DOHH2 (cell line): ENCODE data around the gene BTBD19.

Source experiments
- H3F3A ChIP-seq: fragments of 200-600 bp; sonication (generic), shearing (Covaris generic); 2 replicates; pipeline ENCODE4 v1.6.0; 2016; ENCODE audit warnings: antibody characterized with exemption, mild to moderate bottlenecking; ENCODE audit not compliant: control insufficient read depth, insufficient read depth
- H3K27ac ChIP-seq: fragments of 200-600 bp; sonication (generic); 2 replicates; pipeline ENCODE4 v1.5.1; 2014; ENCODE audit warnings: low read depth, mild to moderate bottlenecking, low read length, moderate library complexity
- H3K27me3 ChIP-seq: fragments of 200-600 bp; sonication (generic); 2 replicates; pipeline ENCODE4 v1.6.1; 2014; ENCODE audit warnings: mild to moderate bottlenecking, low read length, mixed read lengths; ENCODE audit not compliant: control insufficient read depth
- H3K36me3 ChIP-seq: fragments of 200-600 bp; sonication (generic); 2 replicates; pipeline ENCODE4 v1.6.1; 2014; ENCODE audit warnings: mild to moderate bottlenecking, low read length, moderate library complexity, mixed read lengths; ENCODE audit not compliant: control insufficient read depth
- H3K4me1 ChIP-seq: fragments of 200-600 bp; sonication (generic); 2 replicates; pipeline ENCODE4 v1.6.1; 2014; ENCODE audit warnings: mild to moderate bottlenecking, low read length, mixed read lengths; ENCODE audit not compliant: control insufficient read depth
- H3K4me2 ChIP-seq: fragments of 200-600 bp; sonication (generic); 2 replicates; pipeline ENCODE4 v1.6.0; 2014; ENCODE audit warnings: mild to moderate bottlenecking, low read length, moderate library complexity
- H3K4me3 ChIP-seq: fragments of 200-600 bp; sonication (generic); 2 replicates; pipeline ENCODE4 v1.5.1; 2014; ENCODE audit warnings: mild to moderate bottlenecking, low read length, mixed read lengths
- H3K79me2 ChIP-seq: fragments of 200-600 bp; sonication (generic); 2 replicates; pipeline ENCODE4 v1.6.1; 2014; ENCODE audit warnings: mild to moderate bottlenecking, low read length, mixed read lengths; ENCODE audit not compliant: control insufficient read depth
- H3K9me2 ChIP-seq: fragments of 200-600 bp; sonication (generic); replicated peaks from 2 replicates; pipeline ENCODE4 v1.6.1; 2014; ENCODE audit warnings: mild to moderate bottlenecking, low read length, mixed read lengths; ENCODE audit not compliant: control insufficient read depth
- H3K9me3 ChIP-seq: fragments of 200-600 bp; sonication (generic); 2 replicates; pipeline ENCODE4 v1.6.1; 2014; ENCODE audit warnings: antibody characterized with exemption, low read length, mixed read lengths; ENCODE audit not compliant: control insufficient read depth, insufficient read depth
- H4K20me1 ChIP-seq: fragments of 200-600 bp; sonication (generic); 2 replicates; pipeline ENCODE4 v1.6.0; 2014; ENCODE audit warnings: low read depth, mild to moderate bottlenecking, antibody characterized with exemption, low read length, moderate library complexity; ENCODE audit not compliant: control insufficient read depth, insufficient read depth
- EZH2phosphoT487 ChIP-seq: fragments of 200-600 bp; sonication (generic); IDR thresholded peaks from 2 replicates; pipeline ENCODE4 v1.6.1; 2017; ENCODE audit warnings: borderline replicate concordance, mild to moderate bottlenecking, antibody characterized with exemption, low read length, moderate library complexity, mixed read lengths
- TF ChIP-seq, protein P1 (sequence below): fragments of 200-600 bp; sonication (generic); IDR thresholded peaks from one replicate; pipeline ENCODE4 v1.5.1; 2014; ENCODE audit warnings: antibody characterized with exemption, mild to moderate bottlenecking, low read depth, low read length; ENCODE audit not compliant: poor library complexity, severe bottlenecking

Gene BTBD19

DNA sequence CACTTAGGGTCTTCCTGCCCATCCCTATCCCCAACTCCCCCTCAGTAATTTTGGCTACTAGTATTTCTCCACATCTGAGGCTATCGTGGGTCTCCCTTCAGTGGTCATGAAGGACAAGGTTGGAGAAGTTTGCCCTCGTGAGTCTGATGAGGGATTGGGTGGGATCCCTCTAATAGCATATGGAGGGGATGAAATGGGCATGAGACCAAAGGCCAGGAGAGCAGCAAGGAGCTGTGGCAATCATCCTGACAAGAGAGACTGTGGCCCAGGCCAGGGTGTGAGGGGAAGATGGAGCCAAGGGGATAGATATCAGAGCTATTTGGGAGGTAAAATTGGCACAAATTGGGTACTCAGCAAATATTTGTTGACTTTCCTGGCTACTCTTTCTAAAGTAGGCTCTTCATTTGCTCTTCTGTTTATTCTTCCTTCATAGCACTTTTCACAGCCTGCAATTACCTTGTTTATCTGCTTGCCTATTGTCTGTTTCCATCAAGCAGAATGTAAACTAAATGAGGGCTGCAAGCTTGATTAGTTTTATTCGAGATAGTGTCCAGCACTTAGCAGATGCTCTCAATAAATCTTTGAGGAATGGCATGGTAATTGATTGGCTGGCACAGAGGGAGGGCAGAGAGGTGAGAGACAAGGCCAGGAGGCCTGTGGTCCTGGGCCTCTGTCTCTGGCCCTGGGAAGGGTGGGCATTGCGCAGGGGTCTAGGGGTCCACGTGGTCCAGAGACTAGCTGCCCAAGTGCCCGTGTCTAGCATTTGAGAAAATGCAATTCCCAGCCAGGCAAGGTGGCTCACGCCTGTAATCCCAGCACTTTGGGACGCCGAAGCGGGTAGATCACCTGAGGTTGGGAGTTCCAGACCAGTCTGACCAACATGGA lies 9.6 kb upstream of the BTBD19 start:
- no peaks in the 10 kb centered on the region for H3F3A ChIP-seq
- H3K4me2 ChIP-seq: no peak overlapping the region
- H3K27ac ChIP-seq: no peak overlapping the region

DNA sequence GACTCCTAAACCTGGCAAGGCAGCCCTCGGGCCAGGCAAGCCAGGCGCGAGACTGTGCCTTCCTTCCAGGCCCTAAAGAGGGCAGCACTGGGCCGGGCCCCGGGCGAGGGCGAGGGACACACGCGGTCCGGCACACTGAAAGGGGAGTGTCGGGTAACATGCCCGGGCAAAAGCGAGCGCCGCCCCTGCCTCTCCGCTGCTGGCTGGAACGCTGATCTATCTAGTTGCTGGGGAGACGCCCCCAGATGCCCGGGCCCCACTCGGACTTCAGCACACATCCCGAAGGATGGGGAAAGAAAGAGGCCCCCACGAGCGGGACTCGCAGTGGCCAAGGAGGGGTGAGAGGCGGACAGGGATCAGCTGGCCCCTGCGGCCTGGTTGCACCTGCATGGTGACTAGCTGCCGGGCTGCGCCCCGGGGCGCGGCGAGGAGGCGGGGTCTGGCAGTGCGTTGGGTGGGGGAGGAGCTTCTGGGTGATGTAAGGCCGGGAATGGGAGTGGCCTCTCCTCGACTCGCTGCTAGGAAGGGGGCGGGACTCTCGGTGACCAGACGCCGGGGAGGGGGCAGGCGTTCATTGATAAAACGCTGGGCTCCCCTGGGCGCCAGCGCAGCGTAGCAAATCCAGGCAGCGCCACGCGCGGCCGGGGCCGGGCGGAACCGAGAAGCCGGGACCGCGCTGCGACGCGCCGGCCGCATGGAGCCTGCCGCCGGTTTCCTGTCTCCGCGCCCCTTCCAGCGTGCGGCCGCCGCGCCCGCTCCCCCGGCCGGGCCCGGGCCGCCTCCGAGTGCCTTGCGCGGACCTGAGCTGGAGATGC lies 8.3 kb upstream of the BTBD19 start, which contains the start of gene PLK3:
Gene PLK3 (plus strand): TSS at position 608 of the 815 bp plus-strand sequence. CDS start 87 bp downstream, at position 695.
- Histone ChIP-seq H3K4me3 (peak within 1 kb of the TSS; percentile 87), H3K4me1 (peaks cover 30% of the 10 kb centered on the region), H3K27ac (peak within 1 kb of the TSS; percentile 62), H4K20me1 (no peaks in the 10 kb centered on the region), H3K4me2 (peak within 1 kb of the TSS; percentile 96), H3K9me2 (no peaks in the 10 kb centered on the region), H3K79me2 (peaks cover 19% of the 10 kb centered on the region), H3K27me3 (no peaks in the 10 kb centered on the region), H3F3A (no peaks in the 10 kb centered on the region), H3K36me3 (peaks cover 30% of the 10 kb centered on the region), H3K9me3 (no peaks in the 10 kb centered on the region)
- TF ChIP-seq, protein P1, sequence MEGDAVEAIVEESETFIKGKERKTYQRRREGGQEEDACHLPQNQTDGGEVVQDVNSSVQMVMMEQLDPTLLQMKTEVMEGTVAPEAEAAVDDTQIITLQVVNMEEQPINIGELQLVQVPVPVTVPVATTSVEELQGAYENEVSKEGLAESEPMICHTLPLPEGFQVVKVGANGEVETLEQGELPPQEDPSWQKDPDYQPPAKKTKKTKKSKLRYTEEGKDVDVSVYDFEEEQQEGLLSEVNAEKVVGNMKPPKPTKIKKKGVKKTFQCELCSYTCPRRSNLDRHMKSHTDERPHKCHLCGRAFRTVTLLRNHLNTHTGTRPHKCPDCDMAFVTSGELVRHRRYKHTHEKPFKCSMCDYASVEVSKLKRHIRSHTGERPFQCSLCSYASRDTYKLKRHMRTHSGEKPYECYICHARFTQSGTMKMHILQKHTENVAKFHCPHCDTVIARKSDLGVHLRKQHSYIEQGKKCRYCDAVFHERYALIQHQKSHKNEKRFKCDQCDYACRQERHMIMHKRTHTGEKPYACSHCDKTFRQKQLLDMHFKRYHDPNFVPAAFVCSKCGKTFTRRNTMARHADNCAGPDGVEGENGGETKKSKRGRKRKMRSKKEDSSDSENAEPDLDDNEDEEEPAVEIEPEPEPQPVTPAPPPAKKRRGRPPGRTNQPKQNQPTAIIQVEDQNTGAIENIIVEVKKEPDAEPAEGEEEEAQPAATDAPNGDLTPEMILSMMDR: peak; percentile 87
- TF ChIP-seq EZH2phosphoT487: no peak

More for the DNA sequence above, 9.6 kb upstream of the BTBD19 start:
- H3K27me3 ChIP-seq: no peaks in the 10 kb centered on the region
- H3K9me3 ChIP-seq: no peaks in the 10 kb centered on the region
- H3K36me3 ChIP-seq: peaks cover 21% of the 10 kb centered on the region
- no peaks in the 10 kb centered on the region for H3K9me2 ChIP-seq
- H4K20me1 ChIP-seq: no peaks in the 10 kb centered on the region
- peaks cover 19% of the 10 kb centered on the region for H3K79me2 ChIP-seq
- H3K4me1 ChIP-seq: peaks cover 30% of the 10 kb centered on the region
- no peak for TF ChIP-seq EZH2phosphoT487
- TF ChIP-seq, protein P1: no peak
- no peak overlapping the region for H3K4me3 ChIP-seq

DNA sequence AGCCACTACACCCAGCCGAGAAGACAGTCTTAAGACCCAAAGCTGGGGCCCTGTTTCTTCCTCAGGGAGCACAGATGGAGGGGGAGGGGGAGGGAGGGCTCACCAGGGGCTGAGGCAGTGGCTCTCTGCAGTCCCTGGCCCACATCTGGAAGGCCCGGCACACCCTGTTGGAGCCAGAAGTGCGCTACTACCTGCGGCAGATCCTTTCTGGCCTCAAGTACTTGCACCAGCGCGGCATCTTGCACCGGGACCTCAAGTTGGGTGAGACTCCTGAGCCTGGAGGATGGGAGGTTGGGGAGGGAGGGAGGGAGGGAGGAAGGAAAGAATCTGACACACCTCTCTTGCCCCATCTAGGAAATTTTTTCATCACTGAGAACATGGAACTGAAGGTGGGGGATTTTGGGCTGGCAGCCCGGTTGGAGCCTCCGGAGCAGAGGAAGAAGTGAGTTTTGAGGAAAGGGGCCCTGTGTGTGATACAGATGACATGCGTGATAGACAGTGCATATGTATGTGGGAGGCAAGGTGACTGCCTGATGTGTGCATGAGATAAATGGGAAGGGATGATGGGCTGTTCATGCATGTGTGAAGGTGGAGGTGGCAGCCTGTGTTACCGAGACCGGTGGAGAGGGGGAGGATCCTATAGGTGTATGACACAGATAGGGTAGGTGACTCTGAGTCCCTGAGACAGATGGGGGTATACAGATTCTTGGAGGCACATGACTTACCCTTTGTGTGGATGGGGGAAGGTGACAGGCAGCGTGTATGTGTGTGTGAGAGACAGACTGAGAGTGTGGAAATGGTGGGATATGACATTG lies 6.6 kb upstream of the BTBD19 start:
- peak overlapping the region; percentile 87 for H3K4me3 ChIP-seq
- H3K36me3 ChIP-seq: peaks cover 47% of the 10 kb centered on the region
- no peak overlapping the region for H3K27ac ChIP-seq
- peaks cover 34% of the 10 kb centered on the region for H3K4me1 ChIP-seq
- H4K20me1 ChIP-seq: no peaks in the 10 kb centered on the region
- peak overlapping the region; percentile 96 for H3K4me2 ChIP-seq
- H3K9me2 ChIP-seq: no peaks in the 10 kb centered on the region
- TF ChIP-seq, protein P1: no peak
- no peaks in the 10 kb centered on the region for H3K9me3 ChIP-seq
- H3F3A ChIP-seq: no peaks in the 10 kb centered on the region
- H3K27me3 ChIP-seq: no peaks in the 10 kb centered on the region
- H3K79me2 ChIP-seq: peaks cover 19% of the 10 kb centered on the region
